ENCODE data around the gene SLC6A6. TPM values are rescaled to one million over a fixed set of nuclear protein-coding genes. Genes with fewer than 3 reads are reported as not detected.

Gene SLC6A6
- polyA plus RNA-seq, 1 of the 3 experiments (the other 2 are of a cell fraction): 19.1 TPM

- no peak for TF ChIP-seq MXI1 (IDR thresholded peaks at IDR 0.05; ENCODE audit: low read depth, low read length)
- no peak for TF ChIP-seq MAX (IDR thresholded peaks at IDR 0.05; ENCODE audit: low read depth)
Measured at GRCh38 chr3:14429237-14429636, 26.8 kb downstream of the SLC6A6 start (continued).

- WGBS (ENCODE audit: low lambda C conversion rate): 95% methylated on average over 4 of the region's 4 CpGs
- Histone ChIP-seq H4K20me1 (ENCODE audit: insufficient read depth) (peaks cover 3% of the 10 kb centered on the region; the same call in 1 of the 2 replicates), H3K27me3 (ENCODE audit: insufficient read depth) (no peaks in the 10 kb centered on the region), H3K4me1 (ENCODE audit: control insufficient read depth in 1 of 2, insufficient read depth in 2 of 2, low read depth in 1 of 2, low read length in 1 of 2) (peaks cover 39 to 63% of the 10 kb centered on the region in 2 experiments; a peak in 3 of 4 replicates), H3K4me2 (no peak overlapping the region), H3K9me2 (no peaks in the 10 kb centered on the region), H3K27ac (ENCODE audit: low read depth in 2 of 2, low read length in 1 of 2) (no peak overlapping the region), H3F3A (replicated peaks; ENCODE audit: insufficient read depth) (peaks cover 13% of the 10 kb centered on the region), H2AFZ (ENCODE audit: low read depth) (no peak overlapping the region), H3K79me2 (ENCODE audit: insufficient read depth) (peaks cover 20% of the 10 kb centered on the region), H3K36me3 (replicated peaks in 1 of 2; ENCODE audit: control insufficient read depth in 1 of 2, insufficient read depth in 2 of 2, low read length in 1 of 2) (peaks cover 0 to 8% of the 10 kb centered on the region in 2 experiments), H3K9me3 (no peaks in the 10 kb centered on the region), H3K9ac (no peak overlapping the region), H3K4me3 (ENCODE audit: low read depth in 2 of 2, low read length in 1 of 2) (no peak overlapping the region)
- POLR2A ChIA-PET: no interaction called here
- no peak for DNase-seq
- TF ChIP-seq SMC3 (IDR thresholded peaks at IDR 0.05; ENCODE audit: low read depth, low read length) (no peak), RFX5 (IDR thresholded peaks at IDR 0.05; ENCODE audit: low read length) (no peak), REST (IDR thresholded peaks at IDR 0.05; ENCODE audit: low read depth, low read length) (no peak), USF1 (IDR thresholded peaks at IDR 0.05; ENCODE audit: borderline replicate concordance, low read depth) (no peak), IRF3 (IDR thresholded peaks at IDR 0.05; ENCODE audit: low read depth, low read length) (no peak), RAD21 (IDR thresholded peaks at IDR 0.05; ENCODE audit: low read length) (no peak), USF2 (IDR thresholded peaks at IDR 0.05; ENCODE audit: borderline replicate concordance, low read depth, low read length) (no peak)
- CTCF ChIA-PET: interaction anchor here (0.9 to 1.3 kb wide), 2 partner anchors 8 to 150 kb away, joined by 3 read pairs; no protein-coding TSS in a partner anchor
Measured at GRCh38 chr3:14429640-14430039, 27.2 kb downstream of the SLC6A6 start.

All from SK-N-SH (cell line).